Thyroid gland (tissue), 4 donors: ENCODE results near the gene IQGAP3.

Source experiments
- CTCF ChIP-seq, 6 experiments: fragments of 200-600 bp in 3 of 6; fragments of 450-650 bp in 3 of 6; sonication (generic) in 3 of 6; IDR thresholded peaks; one replicate each; pipeline ENCODE4 v1.5.1; 2016 to 2019; ENCODE audit warnings: antibody characterized with exemption in 6 of 6, mild to moderate bottlenecking in 2 of 6, inconsistent platforms in 1 of 6, moderate library complexity in 1 of 6
- POLR2A ChIP-seq, 2 donors: fragments of 450-650 bp; IDR thresholded peaks; one replicate each; pipeline ENCODE4 v1.6.1; 2017; ENCODE audit warnings: antibody characterized with exemption in 2 of 2, mild to moderate bottlenecking in 2 of 2, moderate library complexity in 1 of 2

- TF ChIP-seq CTCF (IDR thresholded peaks at IDR 0.05) (no peak), POLR2A (IDR thresholded peaks at IDR 0.05) (no peak)
These were observed 78.6 kb downstream of the IQGAP3 start for GRCh38 chr1:156493742-156494141.
